Activated naive CD8-positive, alpha-beta T cell treated with anti-CD3 and anti-CD28 coated beads for 36 hours (primary cell): ENCODE data around the gene ZNF385B. TPM values are rescaled to one million over a fixed set of nuclear protein-coding genes. Genes with fewer than 3 reads are reported as not detected.

Experiments
- DNase-seq: peaks from one replicate; pipeline ENCODE4 v3.0.0; 2021
- H3K27ac Mint-ChIP-seq: one replicate; pipeline ENCODE4 v1.8.0; 2022; ENCODE audit warnings: mild to moderate bottlenecking, moderate library complexity, mixed read lengths
- H3K27me3 Mint-ChIP-seq: one replicate; pipeline ENCODE4 v1.8.0; 2022; ENCODE audit warnings: mild to moderate bottlenecking, mixed read lengths
- H3K36me3 Mint-ChIP-seq: one replicate; pipeline ENCODE4 v1.8.0; 2021; ENCODE audit warnings: mild to moderate bottlenecking, mixed read lengths
- H3K4me1 Mint-ChIP-seq: one replicate; pipeline ENCODE4 v1.8.0; 2021; ENCODE audit warnings: mixed read lengths
- H3K4me3 Mint-ChIP-seq: one replicate; pipeline ENCODE4 v1.8.0; 2022; ENCODE audit warnings: mild to moderate bottlenecking, moderate library complexity, mixed read lengths
- H3K9me3 Mint-ChIP-seq: one replicate; pipeline ENCODE4 v1.8.0; 2022; ENCODE audit warnings: mixed read lengths
- total RNA-seq, 2 experiments: library from RNA; stranded (reverse); gene quantifications; one replicate each; pipeline ENCODE4 v1.2.3, GENCODE V29; 2021

ZNF385B gene
- total RNA-seq, 2 experiments from 2014 or later, result not detected

DNA sequence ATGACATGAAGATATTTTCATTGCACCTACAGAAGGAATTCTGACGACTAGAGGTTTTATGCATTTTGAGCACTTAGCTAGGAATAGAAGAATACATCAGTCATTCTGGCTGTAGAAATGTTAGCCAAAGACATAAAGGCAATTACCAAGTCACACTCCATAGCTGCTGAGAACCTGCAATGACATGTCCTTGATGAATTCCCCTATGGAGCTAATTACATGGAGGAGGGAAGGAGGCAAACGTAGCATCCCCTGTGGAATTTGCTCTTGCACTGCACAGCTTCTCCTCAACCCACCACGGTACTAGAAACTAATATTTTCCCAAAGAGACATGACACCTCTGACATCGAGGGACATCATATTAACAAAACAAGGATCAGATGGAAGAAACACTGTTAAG, 422.8 kb downstream of the ZNF385B start:
- no peaks in the 10 kb centered on the region for H3K36me3 Mint-ChIP-seq
- no peak overlapping the region for H3K4me3 Mint-ChIP-seq
- H3K4me1 Mint-ChIP-seq, result no peaks in the 10 kb centered on the region

DNA sequence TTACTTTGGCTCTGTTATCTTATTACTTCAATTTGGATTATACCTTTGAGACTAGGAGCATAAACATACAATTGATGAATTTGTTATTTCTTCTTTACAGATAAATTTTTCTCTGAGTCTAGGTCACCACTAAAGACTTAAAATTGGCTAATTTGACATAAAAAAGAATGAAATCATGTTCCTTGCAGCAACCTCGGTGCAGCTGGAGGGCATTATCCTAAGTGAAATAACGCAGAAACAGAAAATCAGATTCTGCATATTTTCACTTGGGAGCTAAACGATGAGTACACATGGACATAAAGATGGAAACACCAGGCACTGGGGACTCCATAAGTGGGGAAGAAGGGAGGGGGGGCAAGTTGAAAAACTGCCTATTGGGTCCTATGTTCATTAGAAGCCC, 424.0 kb downstream of the ZNF385B start:
- Mint-ChIP-seq H3K27ac (no peak overlapping the region), H3K4me1 (no peaks in the 10 kb centered on the region), H3K27me3 (peaks cover 15% of the 10 kb centered on the region), H3K36me3 (no peaks in the 10 kb centered on the region), H3K9me3 (no peaks in the 10 kb centered on the region), H3K4me3 (no peak overlapping the region)
- no peak for DNase-seq

More for the DNA sequence above, 422.8 kb downstream of the ZNF385B start:
- Mint-ChIP-seq H3K9me3 (no peaks in the 10 kb centered on the region), H3K27me3 (peaks cover 15% of the 10 kb centered on the region), H3K27ac (no peak overlapping the region)
- no peak for DNase-seq

GRCh38 chr2:179435566-179435965, 425.8 kb downstream of the ZNF385B start:
- Mint-ChIP-seq H3K4me1 (no peaks in the 10 kb centered on the region), H3K27me3 (peaks cover 4% of the 10 kb centered on the region), H3K4me3 (no peak overlapping the region), H3K9me3 (no peaks in the 10 kb centered on the region), H3K36me3 (no peaks in the 10 kb centered on the region), H3K27ac (no peak overlapping the region)
- no peak for DNase-seq

GRCh38 chr2:179435000-179435399, 426.4 kb downstream of the ZNF385B start:
- Mint-ChIP-seq H3K36me3 (no peaks in the 10 kb centered on the region), H3K4me3 (no peak overlapping the region), H3K4me1 (no peaks in the 10 kb centered on the region), H3K27ac (no peak overlapping the region), H3K27me3 (no peaks in the 10 kb centered on the region), H3K9me3 (no peaks in the 10 kb centered on the region)
- DNase-seq, result no peak

- no peak overlapping the region for H3K4me3 Mint-ChIP-seq
- no peak overlapping the region for H3K27ac Mint-ChIP-seq
- H3K36me3 Mint-ChIP-seq, result no peaks in the 10 kb centered on the region
- H3K4me1 Mint-ChIP-seq, result no peaks in the 10 kb centered on the region
- peaks cover 4% of the 10 kb centered on the region for H3K27me3 Mint-ChIP-seq
- H3K9me3 Mint-ChIP-seq, result no peaks in the 10 kb centered on the region
- DNase-seq, result no peak
These were observed 427.1 kb downstream of the ZNF385B start for GRCh38 chr2:179434357-179434756.

- H3K4me3 Mint-ChIP-seq, result no peak overlapping the region
- no peak overlapping the region for H3K27ac Mint-ChIP-seq
- no peaks in the 10 kb centered on the region for H3K4me1 Mint-ChIP-seq
- H3K36me3 Mint-ChIP-seq, result no peaks in the 10 kb centered on the region
- no peak for DNase-seq
- H3K9me3 Mint-ChIP-seq, result no peaks in the 10 kb centered on the region
- peaks cover 8% of the 10 kb centered on the region for H3K27me3 Mint-ChIP-seq
These were observed 428.7 kb downstream of the ZNF385B start for GRCh38 chr2:179432751-179433150.

DNA sequence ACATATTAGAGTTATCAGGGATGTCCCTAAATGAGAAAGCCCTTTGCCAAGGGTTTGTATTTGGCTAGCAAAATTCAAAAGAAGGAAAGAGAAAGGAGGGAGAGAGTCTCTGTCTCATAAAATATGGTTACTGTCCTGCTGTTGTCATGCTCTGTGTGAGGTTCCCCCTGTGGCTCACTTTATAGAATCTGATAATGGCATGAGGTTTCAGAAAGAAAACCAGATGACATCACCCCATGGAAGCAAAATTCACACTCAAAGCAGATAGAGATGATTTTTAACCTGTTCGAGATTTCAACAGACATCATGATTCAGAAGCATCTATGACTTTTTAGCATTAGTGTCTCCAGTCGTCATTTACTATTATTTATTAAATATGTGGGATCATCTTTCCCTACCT, 431.8 kb downstream of the ZNF385B start:
- no peak for DNase-seq
- H3K4me3 Mint-ChIP-seq, result no peak overlapping the region
- no peaks in the 10 kb centered on the region for H3K9me3 Mint-ChIP-seq
- no peak overlapping the region for H3K27ac Mint-ChIP-seq
- H3K27me3 Mint-ChIP-seq, result peaks cover 13% of the 10 kb centered on the region
- H3K36me3 Mint-ChIP-seq, result no peaks in the 10 kb centered on the region
- no peaks in the 10 kb centered on the region for H3K4me1 Mint-ChIP-seq

DNA sequence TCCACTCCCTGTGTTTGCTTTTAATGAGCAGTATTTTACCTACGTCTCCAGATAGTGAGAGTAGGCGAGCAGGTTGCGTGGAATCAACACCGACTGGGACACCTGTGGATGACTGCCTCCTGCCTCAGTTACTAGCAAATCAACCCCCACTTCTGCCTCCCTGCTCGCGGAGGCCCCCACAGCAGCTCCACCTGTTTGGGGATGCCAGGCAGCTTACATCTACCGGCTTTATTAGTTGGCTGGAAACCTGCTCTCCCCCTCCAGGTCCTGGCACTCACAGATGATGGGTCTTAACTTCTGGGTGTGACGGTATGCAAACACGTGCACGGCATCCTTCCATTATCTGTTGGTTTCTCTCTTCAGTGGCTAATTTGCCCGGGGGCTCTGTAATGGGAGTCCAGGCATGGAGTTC, 432.3 kb downstream of the ZNF385B start:
- H3K9me3 Mint-ChIP-seq, result no peaks in the 10 kb centered on the region
- H3K27me3 Mint-ChIP-seq, result peaks cover 15% of the 10 kb centered on the region
- no peak overlapping the region for H3K27ac Mint-ChIP-seq
- no peak overlapping the region for H3K4me3 Mint-ChIP-seq
- no peak for DNase-seq
- H3K36me3 Mint-ChIP-seq, result no peaks in the 10 kb centered on the region
- no peaks in the 10 kb centered on the region for H3K4me1 Mint-ChIP-seq

- no peaks in the 10 kb centered on the region for H3K4me1 Mint-ChIP-seq
- H3K9me3 Mint-ChIP-seq, result no peaks in the 10 kb centered on the region
- H3K36me3 Mint-ChIP-seq, result no peaks in the 10 kb centered on the region
- DNase-seq, result no peak
- H3K4me3 Mint-ChIP-seq, result no peak overlapping the region
- no peak overlapping the region for H3K27ac Mint-ChIP-seq
- H3K27me3 Mint-ChIP-seq, result peaks cover 17% of the 10 kb centered on the region
These were observed 432.8 kb downstream of the ZNF385B start for GRCh38 chr2:179428649-179429048.

DNA sequence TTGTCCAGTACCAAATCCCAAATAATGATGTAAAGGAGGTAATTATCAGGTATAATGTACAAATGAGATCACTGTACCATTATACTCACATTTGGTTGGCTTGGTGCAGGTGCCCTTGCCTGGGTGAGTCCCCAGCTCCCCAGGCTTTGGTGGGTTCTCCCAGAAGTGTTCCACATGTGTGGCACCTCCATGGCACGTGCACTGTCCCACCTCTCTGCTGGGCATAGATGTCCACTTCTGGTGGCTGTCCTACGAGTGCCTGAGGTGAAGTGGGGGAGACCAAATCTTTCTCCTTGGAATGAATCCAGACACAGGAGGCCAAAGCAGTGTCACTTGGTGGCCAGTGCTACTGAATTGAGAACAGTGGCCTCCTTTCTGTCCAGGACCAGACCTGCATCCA, 434.3 kb downstream of the ZNF385B start:
- H3K9me3 Mint-ChIP-seq, result no peaks in the 10 kb centered on the region
- peaks cover 2% of the 10 kb centered on the region for H3K4me1 Mint-ChIP-seq
- no peaks in the 10 kb centered on the region for H3K36me3 Mint-ChIP-seq
- H3K27ac Mint-ChIP-seq, result no peak overlapping the region
- DNase-seq, result no peak
- H3K4me3 Mint-ChIP-seq, result no peak overlapping the region
- peaks cover 17% of the 10 kb centered on the region for H3K27me3 Mint-ChIP-seq

DNA sequence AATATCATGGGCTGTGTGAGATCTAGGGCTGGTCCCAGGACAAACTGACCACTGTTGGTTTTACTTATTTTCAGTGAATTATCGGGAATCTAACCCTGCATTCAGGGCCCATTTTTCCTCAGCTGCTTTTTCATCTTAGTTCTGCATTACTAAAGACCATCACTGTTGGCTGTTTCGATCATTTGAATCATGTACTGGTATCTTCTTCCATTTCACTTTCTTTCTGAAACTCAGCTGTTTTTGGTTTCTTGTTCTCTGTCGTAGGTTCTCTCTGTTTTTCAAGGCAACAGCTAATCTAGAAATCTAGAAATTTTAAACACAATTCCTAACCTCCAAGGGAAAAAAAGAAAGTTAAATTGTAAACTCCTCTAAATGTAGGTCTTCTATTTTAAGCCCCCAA, 436.8 kb downstream of the ZNF385B start:
- Mint-ChIP-seq H3K36me3 (no peaks in the 10 kb centered on the region), H3K27ac (no peak overlapping the region), H3K4me1 (peaks cover 2% of the 10 kb centered on the region), H3K27me3 (peaks cover 16% of the 10 kb centered on the region), H3K4me3 (no peak overlapping the region), H3K9me3 (no peaks in the 10 kb centered on the region)
- DNase-seq, result no peak

GRCh38 chr2:179422037-179422643, 439.3 kb downstream of the ZNF385B start:
- H3K4me3 Mint-ChIP-seq, result no peak overlapping the region
- H3K4me1 Mint-ChIP-seq, result peaks cover 2% of the 10 kb centered on the region
- H3K9me3 Mint-ChIP-seq, result no peaks in the 10 kb centered on the region
- peak; percentile 47 for DNase-seq
- no peaks in the 10 kb centered on the region for H3K36me3 Mint-ChIP-seq
- H3K27me3 Mint-ChIP-seq, result peaks cover 9% of the 10 kb centered on the region
- no peak overlapping the region for H3K27ac Mint-ChIP-seq

- H3K4me3 Mint-ChIP-seq, result no peak overlapping the region
- no peak overlapping the region for H3K27ac Mint-ChIP-seq
- no peak for DNase-seq
These were observed 443.9 kb downstream of the ZNF385B start for GRCh38 chr2:179417436-179417949.

DNA sequence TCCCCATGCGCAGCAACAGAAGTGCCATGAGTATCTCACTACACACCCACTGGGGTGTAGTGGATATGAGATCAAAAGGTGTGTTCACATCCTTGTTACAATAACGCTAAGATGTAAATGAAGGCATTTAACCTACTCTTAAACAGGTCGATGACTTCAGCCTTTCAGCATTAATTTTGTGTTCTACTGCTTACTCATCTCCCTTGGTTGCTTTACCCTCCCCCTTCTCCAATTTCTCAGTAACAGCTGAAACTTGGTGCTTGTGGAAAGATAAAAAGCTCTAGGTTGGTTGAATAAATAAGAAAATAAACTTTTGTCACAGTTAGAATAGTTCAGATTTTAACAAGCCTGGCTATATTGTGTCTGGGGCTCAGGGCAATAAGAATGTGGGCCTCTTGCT, 449.3 kb downstream of the ZNF385B start:
- no peaks in the 10 kb centered on the region for H3K9me3 Mint-ChIP-seq
- DNase-seq, result no peak
- H3K4me1 Mint-ChIP-seq, result peaks cover 2% of the 10 kb centered on the region
- H3K27ac Mint-ChIP-seq, result no peak overlapping the region
- no peak overlapping the region for H3K4me3 Mint-ChIP-seq
- H3K27me3 Mint-ChIP-seq, result peaks cover 46% of the 10 kb centered on the region
- no peaks in the 10 kb centered on the region for H3K36me3 Mint-ChIP-seq

More at GRCh38 chr2:179417436-179417949, 443.9 kb downstream of the ZNF385B start:
- no peaks in the 10 kb centered on the region for H3K36me3 Mint-ChIP-seq
- H3K4me1 Mint-ChIP-seq, result peaks cover 2% of the 10 kb centered on the region
- peaks cover 19% of the 10 kb centered on the region for H3K27me3 Mint-ChIP-seq
- no peaks in the 10 kb centered on the region for H3K9me3 Mint-ChIP-seq

GRCh38 chr2:179410552-179411356, 450.7 kb downstream of the ZNF385B start:
- no peaks in the 10 kb centered on the region for H3K9me3 Mint-ChIP-seq
- H3K4me3 Mint-ChIP-seq, result no peak overlapping the region
- no peaks in the 10 kb centered on the region for H3K36me3 Mint-ChIP-seq
- H3K4me1 Mint-ChIP-seq, result peaks cover 2% of the 10 kb centered on the region
- peak; percentile 6 for DNase-seq
- peaks cover 48% of the 10 kb centered on the region for H3K27me3 Mint-ChIP-seq
- H3K27ac Mint-ChIP-seq, result no peak overlapping the region

GRCh38 chr2:179403624-179404023, 457.8 kb downstream of the ZNF385B start:
- Mint-ChIP-seq H3K4me3 (no peak overlapping the region), H3K4me1 (no peaks in the 10 kb centered on the region), H3K27ac (no peak overlapping the region), H3K27me3 (peaks cover 24% of the 10 kb centered on the region), H3K9me3 (no peaks in the 10 kb centered on the region), H3K36me3 (no peaks in the 10 kb centered on the region)
- DNase-seq, result no peak
